ENCODE results near the gene STK25.
"Not testable (repeated sequence)": the region's sequence is repeated elsewhere in the genome, so short reads cannot be mapped to it uniquely, and the experiment has no call there.

STK25 gene

DNA sequence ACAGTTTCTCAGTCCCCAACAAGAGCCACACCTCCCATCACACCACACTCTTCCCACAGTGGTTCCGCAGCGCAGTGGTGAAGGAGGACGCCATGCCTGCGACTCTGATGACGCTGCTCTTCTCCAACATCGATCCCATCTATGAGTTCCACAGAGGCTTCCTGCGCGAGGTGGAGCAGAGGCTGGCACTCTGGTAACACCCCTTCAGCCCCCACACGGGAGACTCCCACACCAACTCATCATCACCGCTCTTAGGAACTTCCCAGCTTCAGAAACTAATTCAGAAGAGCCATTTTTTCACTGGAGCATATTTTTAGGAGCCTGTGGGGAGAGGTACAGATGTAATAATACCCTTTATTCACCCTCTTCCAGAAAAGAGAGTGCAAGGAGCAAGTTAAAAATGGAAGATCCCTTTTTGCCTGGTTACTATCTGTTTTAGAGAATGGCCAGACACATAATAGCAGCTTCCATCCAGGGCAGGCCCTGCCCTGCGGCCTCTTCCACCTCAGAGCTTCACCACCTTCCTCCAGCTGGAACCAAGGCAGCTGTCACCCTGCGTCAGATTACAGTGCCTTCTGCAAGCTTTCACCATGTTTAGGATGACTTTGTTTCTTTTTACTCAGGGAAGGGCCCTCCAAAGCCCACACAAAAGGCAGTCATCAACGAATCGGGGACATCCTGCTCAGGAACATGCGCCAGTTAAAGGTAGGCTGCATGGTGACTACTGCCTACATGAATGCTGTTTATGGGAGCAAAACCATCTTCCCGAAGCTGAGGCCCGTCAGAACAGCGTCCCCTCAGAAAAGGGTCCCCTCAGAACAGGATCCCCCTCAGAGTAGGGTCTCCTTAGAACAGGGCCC lies 44.9 kb downstream of the STK25 start:
- DNase-seq, result no peak

DNA sequence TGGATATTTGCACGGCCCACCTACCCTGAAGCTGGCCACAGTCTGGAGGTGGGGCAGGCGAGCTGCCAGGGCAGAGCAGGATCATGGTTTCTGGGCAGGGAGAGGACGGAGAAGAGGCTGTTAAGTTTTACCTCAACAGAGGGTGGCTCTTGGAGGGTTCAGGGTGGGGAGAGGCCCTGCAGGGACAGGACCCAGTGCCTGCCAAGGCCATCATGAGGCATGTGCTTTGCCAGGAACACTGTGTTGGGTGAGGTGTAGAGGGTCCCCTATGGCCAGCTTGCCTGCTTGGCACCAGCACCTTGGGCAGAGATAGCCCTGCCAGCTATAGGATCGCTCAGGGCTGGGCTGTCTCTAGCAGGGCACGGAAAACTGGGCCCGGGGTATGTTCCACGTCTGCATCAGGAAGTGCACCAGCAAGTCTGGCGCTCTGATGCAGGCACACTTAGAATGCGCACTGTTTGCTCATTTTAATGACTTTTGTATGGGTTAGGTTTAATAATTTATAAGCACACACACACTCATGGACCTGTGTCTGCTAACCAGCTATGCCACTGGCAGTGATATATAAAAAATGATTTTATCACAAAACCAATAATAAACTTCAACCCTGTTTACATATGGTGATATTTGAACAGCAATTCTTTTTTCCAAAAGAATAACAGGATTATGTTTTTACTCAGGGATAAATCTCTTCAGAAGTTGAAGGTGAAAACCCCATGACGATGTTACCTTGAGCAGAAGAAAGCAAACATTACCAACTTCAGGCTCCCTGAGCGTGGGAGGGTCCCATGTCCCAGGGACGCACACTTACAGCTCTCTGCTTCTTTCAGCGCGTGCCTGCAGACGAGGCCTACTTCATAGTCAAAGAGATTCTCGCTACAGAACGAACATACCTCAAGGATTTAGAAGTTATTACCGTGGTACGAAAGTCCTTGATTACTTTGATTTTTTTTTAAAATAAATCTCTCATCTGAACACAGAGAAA lies 46.4 kb downstream of the STK25 start:
- no peak for DNase-seq

DNA sequence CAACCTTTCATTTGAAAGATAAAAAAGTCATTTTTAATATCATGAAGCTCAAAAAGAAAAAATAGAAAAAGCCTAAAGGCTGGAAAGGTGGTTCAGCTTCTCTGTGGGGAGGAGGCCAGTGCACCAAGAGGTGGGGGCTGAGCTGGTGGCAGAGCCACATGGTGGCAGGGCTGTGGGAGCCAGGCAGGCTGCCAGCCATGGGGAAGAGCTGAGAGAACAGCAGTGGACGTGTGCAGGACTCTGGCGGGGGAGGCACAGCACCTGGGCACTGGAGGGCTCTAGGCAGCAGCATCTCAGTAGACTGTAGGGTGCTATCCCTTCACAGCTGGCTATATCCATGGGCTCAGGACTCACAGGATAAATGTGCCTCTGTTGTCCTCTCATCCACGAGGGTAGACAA lies 47.8 kb downstream of the STK25 start:
- DNase-seq, result no peak

- DNase-seq, result no peak
These were observed 48.9 kb downstream of the STK25 start for GRCh38 chr2:241459520-241459919.

GRCh38 chr2:241458687-241459086 lies 49.7 kb downstream of the STK25 start:
- DNase-seq, result no peak

GRCh38 chr2:241456546-241456945 lies 51.8 kb downstream of the STK25 start:
- DNase-seq, result no peak

GRCh38 chr2:241454837-241455485 lies 53.4 kb downstream of the STK25 start:
- DNase-seq, result no peak

DNA sequence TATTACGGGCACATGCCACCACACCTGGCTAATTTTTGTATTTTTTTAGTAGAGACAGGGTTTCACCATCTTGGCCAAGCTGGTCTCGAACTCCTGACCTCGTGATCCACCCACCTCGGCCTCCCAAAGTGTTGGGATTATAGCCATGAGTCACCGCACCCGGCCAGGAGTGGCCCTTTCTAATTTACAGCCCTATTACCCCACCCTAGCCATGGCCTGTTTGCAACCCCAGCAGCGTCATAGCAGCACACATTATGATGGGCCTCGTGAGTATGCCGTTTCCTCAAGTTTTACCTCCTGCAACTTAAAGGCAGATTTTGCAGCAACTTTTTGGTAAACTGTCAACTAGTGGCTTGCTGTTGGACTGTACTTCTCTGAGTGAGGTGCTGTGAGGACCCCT lies 54.5 kb downstream of the STK25 start:
- not testable (repeated sequence) for DNase-seq

- no peak for DNase-seq
These were observed 56.4 kb downstream of the STK25 start for GRCh38 chr2:241451840-241452506.

DNA sequence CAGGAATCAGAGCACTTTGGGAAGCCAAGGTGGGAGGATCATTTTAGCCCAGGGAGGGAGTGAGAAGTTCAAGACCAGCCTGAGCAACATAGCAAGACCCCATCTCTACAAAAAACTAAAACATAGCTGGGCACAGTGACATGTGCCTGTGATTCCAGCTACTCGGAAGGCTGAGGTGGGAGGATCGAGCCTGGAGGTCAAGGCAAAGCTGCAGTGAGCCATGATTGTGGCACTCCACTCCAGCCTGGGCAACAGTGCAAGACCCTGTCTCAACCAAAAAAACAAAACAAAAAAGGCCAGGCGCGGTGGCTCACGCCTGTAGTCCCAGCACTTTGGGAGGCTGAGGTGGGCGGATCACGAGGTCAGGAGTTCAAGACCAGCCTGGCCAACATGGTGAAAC lies 58.3 kb downstream of the STK25 start:
- not testable (repeated sequence) for DNase-seq

DNA sequence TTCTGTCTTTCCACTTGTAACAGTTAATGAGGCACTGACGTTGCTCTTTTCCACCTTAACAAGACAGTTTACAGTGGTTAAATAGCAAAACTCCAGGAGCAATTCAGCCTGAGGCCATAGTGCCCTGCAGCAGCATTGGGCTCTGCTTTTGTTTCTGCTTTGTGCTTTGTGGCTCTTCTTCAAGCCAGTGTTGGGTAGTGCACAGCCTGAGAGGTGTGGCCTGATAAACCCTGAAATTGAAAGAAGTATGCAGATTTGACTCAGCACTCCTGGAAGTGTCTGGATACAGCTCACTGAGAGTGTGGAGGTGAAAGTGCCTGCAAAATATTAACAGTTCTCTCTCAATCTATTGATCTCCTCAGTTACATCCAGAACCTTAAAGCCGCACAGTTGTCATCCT lies 63.0 kb downstream of the STK25 start:
- no peak for DNase-seq

DNA sequence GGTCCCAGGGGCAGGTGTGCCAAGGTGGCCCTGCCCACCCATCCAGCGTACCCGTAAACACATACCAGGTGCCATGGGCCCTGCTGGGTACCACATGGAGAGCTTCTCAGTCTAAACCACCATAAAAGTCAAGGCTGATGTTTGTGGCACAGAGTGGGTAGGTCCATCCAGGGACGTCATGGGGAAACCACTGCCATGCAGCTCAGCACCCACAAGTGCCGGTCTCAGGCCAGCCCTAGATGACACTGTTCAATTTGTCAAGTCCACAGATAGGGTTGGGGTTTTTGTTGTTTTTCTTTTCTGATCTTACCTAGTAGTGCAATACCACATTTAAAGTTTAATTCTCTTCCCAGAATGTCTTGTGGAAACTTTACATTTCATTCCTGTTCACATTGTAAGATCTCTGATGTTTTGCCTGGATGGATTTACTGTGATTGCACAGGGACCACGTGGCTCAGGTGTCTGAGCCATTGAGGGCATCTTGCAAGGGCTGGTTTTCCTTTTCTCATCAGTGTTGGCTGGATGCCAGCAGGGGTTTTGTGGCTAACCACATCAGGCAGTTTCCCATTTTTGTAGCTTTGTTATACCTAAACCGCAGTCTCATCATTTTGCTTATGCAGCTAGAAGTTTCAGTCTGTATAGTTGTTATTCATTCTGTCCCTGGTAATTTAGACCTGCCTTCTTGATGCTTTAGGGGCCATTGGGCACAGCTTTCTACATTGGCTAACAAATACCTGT lies 64.7 kb downstream of the STK25 start:
- DNase-seq, result peak; percentile 92
